GM21515 (cell line): ENCODE data around the gene NUBP1.
A peak's percentile ranks its signal among the peaks of the same experiment; 100 is the strongest.

Source experiments
- ATAC-seq: cut with Tn5 transposase; IDR thresholded peaks from one replicate; pipeline ENCODE4 v1.9.1; 2021; ENCODE audit not compliant: unreplicated experiment

NUBP1 gene

DNA sequence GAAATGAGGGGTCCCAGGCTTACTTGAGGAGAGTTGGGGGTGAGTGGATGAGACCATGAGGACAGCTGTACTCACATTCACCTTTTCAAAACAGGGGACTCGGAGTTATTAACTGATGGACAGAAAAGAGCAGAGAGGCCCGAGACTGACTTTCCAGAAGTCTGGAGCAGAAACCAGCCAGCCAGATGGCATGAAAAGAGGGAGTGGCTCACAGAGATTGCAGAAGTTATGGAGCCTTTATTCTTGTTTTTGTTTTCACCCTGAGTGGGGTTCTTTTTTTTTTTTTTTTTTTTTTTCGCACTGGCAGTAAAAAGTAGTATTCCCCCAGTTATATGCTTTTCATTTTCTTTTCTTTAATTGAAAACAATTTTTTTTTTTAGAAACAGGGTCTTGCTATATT, 56.1 kb downstream of the NUBP1 start:
- no peak for ATAC-seq

DNA sequence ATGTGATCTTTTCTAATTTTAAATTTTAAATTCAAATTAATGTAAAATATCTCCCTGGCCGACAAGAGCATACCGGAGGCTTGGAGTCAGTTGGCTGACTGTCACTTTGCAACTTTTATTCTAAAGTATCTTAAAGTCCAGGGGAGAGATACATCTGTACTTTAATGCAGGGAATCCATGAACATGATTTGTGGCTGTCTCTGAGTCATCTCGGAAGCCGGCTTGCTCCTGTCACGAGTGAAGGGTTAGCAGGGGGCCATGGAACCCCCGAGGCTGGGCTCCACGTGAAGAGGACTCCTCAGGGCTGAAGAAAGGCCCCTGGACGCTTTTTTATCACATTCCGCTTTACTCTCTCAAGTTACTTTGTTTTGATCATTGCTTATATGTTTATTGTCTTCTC, 61.7 kb downstream of the NUBP1 start:
- ATAC-seq = no peak

DNA sequence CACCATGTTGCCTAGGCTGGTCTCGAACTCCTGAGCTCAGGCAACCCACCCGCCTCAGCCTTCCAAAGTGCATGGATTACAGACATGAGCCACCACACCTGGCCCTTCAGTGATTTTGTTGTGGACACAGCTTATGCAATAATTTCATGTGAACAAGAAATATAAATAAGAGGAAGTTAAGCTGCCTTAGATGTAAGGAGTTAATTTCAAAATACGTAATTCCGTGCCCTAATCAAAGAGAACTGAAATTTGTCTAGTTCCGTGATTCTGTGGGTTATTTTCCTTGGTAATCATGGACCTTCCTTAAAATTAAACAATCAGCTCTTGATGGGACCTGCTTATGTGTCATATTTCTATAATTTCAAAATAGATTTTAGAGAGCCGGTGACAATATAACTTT, 63.1 kb downstream of the NUBP1 start:
- ATAC-seq = no peak

DNA sequence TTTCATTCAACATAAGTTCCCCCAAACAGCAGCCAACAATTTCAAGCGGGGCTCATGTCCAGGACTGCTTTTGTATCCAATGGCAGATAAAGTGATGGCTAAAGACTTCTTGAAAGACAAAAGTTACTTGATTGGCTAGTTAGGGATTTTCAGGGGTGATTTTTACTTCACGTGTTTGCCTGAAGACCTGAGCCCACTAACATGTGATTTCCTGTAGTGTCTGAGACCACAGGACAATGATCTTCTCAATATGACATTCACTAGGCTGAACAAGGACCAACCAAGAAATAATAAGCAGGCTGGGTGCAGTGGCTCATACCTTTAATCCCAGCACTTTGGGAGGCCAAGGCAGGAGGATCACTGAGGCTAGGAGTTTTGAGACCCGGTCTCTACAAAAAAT, 64.6 kb downstream of the NUBP1 start:
- ATAC-seq = no peak

DNA sequence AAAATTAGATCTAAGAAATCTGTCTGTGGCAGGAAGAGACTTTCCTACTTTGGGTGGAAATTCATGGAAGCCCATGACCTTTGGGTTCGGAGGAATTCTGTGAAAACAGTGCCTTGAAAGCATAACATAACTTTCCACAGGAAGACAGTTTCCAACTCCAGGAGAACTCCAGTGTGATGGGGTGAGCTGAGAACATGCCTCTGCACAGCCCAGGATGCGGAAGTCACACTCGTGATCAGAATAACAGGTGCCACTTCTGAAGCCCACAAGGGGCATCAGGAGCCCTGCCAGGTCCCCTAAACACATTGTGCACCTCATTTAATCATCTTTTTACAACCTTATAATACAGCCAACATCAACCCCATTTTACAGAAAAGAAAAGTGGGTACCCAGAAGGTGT, 65.2 kb downstream of the NUBP1 start:
- no peak for ATAC-seq

DNA sequence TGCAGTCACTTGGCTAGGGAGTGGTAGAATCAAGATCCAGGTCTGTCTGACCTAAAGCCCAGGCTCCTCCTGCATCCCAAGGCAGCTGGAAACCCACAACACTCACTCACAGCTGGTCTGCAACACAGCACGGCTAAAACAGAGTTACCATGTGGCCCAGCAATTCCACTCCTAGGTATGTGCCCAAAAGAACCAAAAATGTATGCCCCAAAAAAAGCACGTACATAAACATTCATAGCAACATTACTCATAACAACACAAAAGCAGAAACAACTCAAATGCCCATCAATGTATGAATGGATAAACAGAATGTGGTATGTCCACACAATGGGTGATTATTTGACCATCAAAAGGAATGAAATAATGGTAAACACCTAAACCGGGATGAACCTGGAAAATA, 66.1 kb downstream of the NUBP1 start:
- ATAC-seq = no peak

DNA sequence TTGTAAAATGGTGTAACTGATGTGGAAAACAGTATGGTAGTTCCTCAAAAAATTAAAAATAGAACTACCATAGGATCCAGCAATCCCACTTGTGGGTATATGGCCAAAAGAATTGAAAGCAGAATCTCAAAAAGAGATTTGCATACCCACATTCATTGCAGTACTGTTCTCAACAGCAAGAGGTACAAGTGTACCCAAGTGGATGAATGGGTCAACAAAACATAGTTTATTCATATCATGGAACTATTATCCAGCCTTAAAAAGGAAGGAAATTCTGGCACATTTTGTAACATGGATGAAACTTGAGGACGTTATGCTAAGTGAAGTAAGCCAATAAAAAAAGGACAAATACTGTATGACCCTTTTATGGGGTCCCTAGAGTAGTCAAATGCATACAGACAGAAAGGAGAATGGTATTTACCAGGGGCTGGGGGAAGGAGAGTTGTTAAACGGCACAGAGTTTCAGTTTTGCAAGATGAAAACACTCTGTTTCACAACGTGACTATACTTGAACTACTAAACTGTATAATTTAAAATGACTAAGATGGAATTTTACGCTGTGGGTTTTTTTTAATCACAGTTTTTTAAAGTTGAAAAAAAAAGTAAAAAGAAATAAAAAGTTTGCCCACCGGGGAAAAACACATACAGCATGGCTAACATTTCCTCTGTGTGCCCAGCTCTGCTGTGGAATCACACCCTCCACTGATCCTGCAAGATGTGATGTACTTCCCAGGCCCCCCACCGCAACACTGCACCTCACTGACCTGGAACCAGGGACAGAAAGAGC, 68.9 kb downstream of the NUBP1 start:
- peak; percentile 65 for ATAC-seq

DNA sequence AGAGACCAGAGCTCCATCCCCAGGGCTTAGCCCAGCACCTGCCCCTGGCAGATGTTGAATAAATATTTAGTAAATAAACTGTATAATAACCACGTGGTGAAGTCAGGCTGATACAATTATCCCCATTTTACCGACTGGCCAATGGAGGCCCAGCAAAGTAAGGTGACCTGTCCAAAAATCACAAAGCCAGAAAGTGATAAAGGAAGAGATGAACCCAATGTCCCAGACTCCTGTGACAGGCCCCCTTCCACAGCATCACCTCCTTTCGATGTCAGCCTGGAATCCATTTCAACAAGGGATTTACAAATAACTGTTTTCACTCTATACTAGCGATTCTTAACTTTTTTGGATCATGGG, 69.4 kb downstream of the NUBP1 start:
- no peak for ATAC-seq

DNA sequence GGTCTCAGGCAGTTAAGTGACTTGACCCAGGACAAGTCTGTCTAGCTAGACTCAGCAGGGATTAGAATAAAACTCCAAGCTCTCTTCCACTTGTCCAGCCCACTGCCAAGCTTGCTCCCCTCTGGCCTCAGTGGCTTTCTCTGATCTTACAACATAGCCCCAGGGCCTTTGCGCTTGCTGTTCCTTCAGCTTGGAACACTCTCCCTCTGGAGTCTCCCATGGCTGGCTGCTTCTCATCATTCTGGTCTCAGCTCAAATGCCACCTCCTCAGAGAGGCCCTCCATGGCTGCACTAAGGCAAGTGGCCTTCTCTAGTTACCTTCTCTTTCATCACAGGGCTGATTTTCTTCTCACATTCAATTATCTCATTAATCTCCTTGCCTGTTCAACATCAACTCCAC, 73.9 kb downstream of the NUBP1 start:
- ATAC-seq = no peak

DNA sequence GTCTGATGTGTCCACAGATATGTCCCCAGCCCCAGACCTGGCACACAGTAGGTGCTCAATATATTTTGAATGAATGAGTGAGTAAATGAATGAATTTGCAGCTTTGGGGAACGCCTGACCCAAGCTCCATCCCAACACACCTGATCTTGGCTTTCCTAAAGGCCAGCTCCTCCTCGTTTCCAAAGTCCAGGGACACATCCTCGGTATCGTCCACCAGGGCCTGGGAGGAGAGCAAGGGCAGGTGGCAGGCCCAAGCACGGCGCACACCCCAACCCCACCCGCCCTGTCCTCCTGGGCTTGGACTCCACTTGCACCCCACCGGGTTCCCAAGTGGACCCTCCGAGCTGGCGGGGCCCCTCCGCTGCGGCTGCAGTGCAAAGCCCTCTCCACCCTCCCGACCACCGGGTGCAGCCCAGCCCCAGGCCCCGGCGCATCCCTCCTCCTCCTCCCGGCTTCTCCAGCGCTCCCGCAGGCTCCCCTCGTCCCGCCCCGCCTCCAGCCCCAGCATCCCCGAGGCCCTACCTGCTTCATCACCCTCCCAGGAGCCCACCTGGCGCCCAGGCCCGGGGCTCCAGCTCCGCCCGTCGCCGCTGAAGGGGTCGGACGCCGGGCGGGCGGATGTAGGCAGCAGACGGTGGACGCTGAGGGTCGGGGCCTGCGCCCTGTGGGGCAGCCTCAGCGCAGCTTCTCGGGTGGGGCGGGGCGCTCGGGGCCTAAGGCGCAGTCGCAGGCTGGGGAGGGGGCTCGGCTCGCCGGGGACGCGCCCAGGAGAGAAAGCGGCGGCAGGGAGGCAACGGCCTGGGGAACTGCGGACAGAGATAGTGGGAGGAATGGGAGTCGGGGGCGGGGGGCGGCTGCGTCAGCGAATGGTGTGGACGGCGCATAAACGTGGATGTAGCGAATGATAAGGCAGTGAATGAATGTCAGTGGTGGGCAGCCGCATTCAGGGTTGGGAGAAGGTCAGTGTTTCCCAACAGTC, 74.6 kb downstream of the NUBP1 start, which contains the start of gene TVP23A:
TVP23A (minus strand) TSS at position 832 of the 979 bp plus-strand sequence; CDS start at position 531, 301 bp downstream.
- no peak for ATAC-seq
